Kidney epithelial cell (primary cell): ENCODE measurements around the gene ACVRL1. TPM values are rescaled to one million over a fixed set of nuclear protein-coding genes. Genes with fewer than 3 reads are reported as not detected.

Source experiments
- DNase-seq: peaks from one replicate; pipeline ENCODE4 v3.0.0-alpha.2; 2010; ENCODE audit warnings: low read depth
- H3K27me3 ChIP-seq: 2 replicates; pipeline ENCODE4 v1.6.0; 2011; ENCODE audit warnings: low read length; ENCODE audit not compliant: control insufficient read depth, insufficient read depth
- H3K36me3 ChIP-seq: 2 replicates; pipeline ENCODE4 v1.5.1; 2011; ENCODE audit warnings: low read length; ENCODE audit not compliant: control insufficient read depth, insufficient read depth
- H3K4me3 ChIP-seq: 2 replicates; pipeline ENCODE4 v1.5.1; 2011; ENCODE audit warnings: low read depth, mild to moderate bottlenecking, control low read depth, low read length
- CTCF ChIP-seq: IDR thresholded peaks from 2 replicates; pipeline ENCODE4 v1.5.1; 2011; ENCODE audit warnings: mild to moderate bottlenecking, moderate library complexity, low read length, control low read depth, inconsistent platforms; ENCODE audit not compliant: insufficient read depth, poor library complexity, severe bottlenecking
- total RNA-seq: library from RNA; depleted of rRNA; stranded (reverse); fragments of >200 nt; gene quantifications from 2 replicates; pipeline ENCODE4 v1.2.3, GENCODE V29; 2015

ACVRL1 gene
- total RNA-seq, 1 donor from 2014 or later = 9.7 TPM

- Histone ChIP-seq H3K36me3 (no peaks in the 10 kb centered on the region), H3K27me3 (no peaks in the 10 kb centered on the region), H3K4me3 (no peak within 1 kb of the TSS)
- TF ChIP-seq CTCF = no peak
- no peak for DNase-seq
These were observed 19.6 kb upstream of the ACVRL1 start, which contains the start of gene ANKRD33 for GRCh38 chr12:51887476-51888315. Gene ANKRD33, plus strand, starts transcription at chr12:51888103. Its CDS starts 84 bp downstream, at chr12:51888187.

GRCh38 chr12:51888316-51889215 lies 18.7 kb upstream of the ACVRL1 start:
- Histone ChIP-seq H3K27me3 (no peaks in the 10 kb centered on the region), H3K36me3 (no peaks in the 10 kb centered on the region), H3K4me3 (no peak overlapping the region)
- TF ChIP-seq CTCF = no peak
- DNase-seq = no peak

GRCh38 chr12:51889216-51890132 lies 17.8 kb upstream of the ACVRL1 start:
- H3K36me3 ChIP-seq = no peaks in the 10 kb centered on the region
- H3K4me3 ChIP-seq = no peak overlapping the region
- DNase-seq = no peak
- TF ChIP-seq CTCF = peak; percentile 31
- H3K27me3 ChIP-seq = no peaks in the 10 kb centered on the region

GRCh38 chr12:51890133-51890464 lies 17.2 kb upstream of the ACVRL1 start:
- TF ChIP-seq CTCF = no peak
- DNase-seq = no peak
- Histone ChIP-seq H3K27me3 (no peaks in the 10 kb centered on the region), H3K4me3 (no peak overlapping the region), H3K36me3 (no peaks in the 10 kb centered on the region)

- H3K36me3 ChIP-seq = no peaks in the 10 kb centered on the region
- TF ChIP-seq CTCF = no peak
- H3K4me3 ChIP-seq = no peak overlapping the region
- H3K27me3 ChIP-seq = no peaks in the 10 kb centered on the region
- no peak for DNase-seq
These were observed 16.7 kb upstream of the ACVRL1 start for GRCh38 chr12:51890511-51891171.
